HEK293T (cell line): Measurements from ENCODE around the gene APOL3.

ENCODE experiments used
- CTCF ChIA-PET: fragments of 350-600 bp; formaldehyde crosslinking; extraction: SDS; loops from one replicate; lab custom pipeline; 2021; ENCODE audit warnings: antibody characterized with exemption, inconsistent platforms; lab: Yijun Ruan, JAX
- POLR2A ChIA-PET: fragments of 350-600 bp; formaldehyde crosslinking; extraction: SDS; loops from one replicate; lab custom pipeline; 2020; ENCODE audit warnings: antibody characterized with exemption, inconsistent platforms; lab: Yijun Ruan, JAX
- DNase-seq: peaks from one replicate; pipeline ENCODE4 v3.0.0; 2012; ENCODE audit warnings: mixed read lengths; ENCODE audit errors: extremely low spot score
- ARNT ChIP-seq: fragments of 450-650 bp; IDR thresholded peaks from 2 replicates; pipeline ENCODE4 v1.6.1; 2017; ENCODE audit warnings: mild to moderate bottlenecking
- BHLHE40 ChIP-seq: fragments of 450-650 bp; IDR thresholded peaks from 2 replicates; pipeline ENCODE4 v1.6.1; 2016; ENCODE audit warnings: mild to moderate bottlenecking, moderate library complexity, borderline replicate concordance
- CTBP1 ChIP-seq: fragments of 450-650 bp; IDR thresholded peaks from 2 replicates; pipeline ENCODE4 v1.6.1; 2016; ENCODE audit warnings: borderline replicate concordance
- ELF4 ChIP-seq: fragments of 450-650 bp; IDR thresholded peaks from 2 replicates; pipeline ENCODE4 v1.6.1; 2017; ENCODE audit warnings: antibody characterized with exemption
- FOXA1 ChIP-seq: fragments of 450-650 bp; IDR thresholded peaks from 2 replicates; pipeline ENCODE4 v1.6.1; 2016; ENCODE audit warnings: mild to moderate bottlenecking
- FOXK2 ChIP-seq: fragments of 450-650 bp; IDR thresholded peaks from 2 replicates; pipeline ENCODE4 v1.6.1; 2016; ENCODE audit warnings: mild to moderate bottlenecking
- FOXM1 ChIP-seq: fragments of 450-650 bp; IDR thresholded peaks from 2 replicates; pipeline ENCODE4 v1.6.1; 2017; ENCODE audit warnings: mild to moderate bottlenecking, borderline replicate concordance
- HDGF ChIP-seq: fragments of 450-650 bp; IDR thresholded peaks from 2 replicates; pipeline ENCODE4 v1.6.1; 2017; ENCODE audit warnings: antibody characterized with exemption, borderline replicate concordance
- L3MBTL2 ChIP-seq: fragments of 450-650 bp; conservative IDR thresholded peaks from 2 replicates; pipeline ENCODE4 v1.6.1; 2016; ENCODE audit warnings: mild to moderate bottlenecking
- LEF1 ChIP-seq: fragments of 450-650 bp; IDR thresholded peaks from 2 replicates; pipeline ENCODE4 v1.6.1; 2017; ENCODE audit warnings: mild to moderate bottlenecking, borderline replicate concordance
- NFRKB ChIP-seq: fragments of 450-650 bp; IDR thresholded peaks from 2 replicates; pipeline ENCODE4 v1.6.1; 2016; ENCODE audit warnings: mild to moderate bottlenecking, moderate library complexity
- SP1 ChIP-seq: fragments of 450-650 bp; IDR thresholded peaks from 2 replicates; pipeline ENCODE4 v1.6.1; 2017
- SUZ12 ChIP-seq: fragments of 450-650 bp; IDR thresholded peaks from 2 replicates; pipeline ENCODE4 v1.6.1; 2016; ENCODE audit warnings: mild to moderate bottlenecking
- TARDBP ChIP-seq: fragments of 450-650 bp; IDR thresholded peaks from 2 replicates; pipeline ENCODE4 v1.6.1; 2016
- ZNF384 ChIP-seq: fragments of 450-650 bp; IDR thresholded peaks from 2 replicates; pipeline ENCODE4 v1.6.1; 2016
- TF ChIP-seq, protein P1 (sequence below): fragments of 450-650 bp; IDR thresholded peaks from 2 replicates; pipeline ENCODE4 v1.6.1; 2016

APOL3 gene

DNA sequence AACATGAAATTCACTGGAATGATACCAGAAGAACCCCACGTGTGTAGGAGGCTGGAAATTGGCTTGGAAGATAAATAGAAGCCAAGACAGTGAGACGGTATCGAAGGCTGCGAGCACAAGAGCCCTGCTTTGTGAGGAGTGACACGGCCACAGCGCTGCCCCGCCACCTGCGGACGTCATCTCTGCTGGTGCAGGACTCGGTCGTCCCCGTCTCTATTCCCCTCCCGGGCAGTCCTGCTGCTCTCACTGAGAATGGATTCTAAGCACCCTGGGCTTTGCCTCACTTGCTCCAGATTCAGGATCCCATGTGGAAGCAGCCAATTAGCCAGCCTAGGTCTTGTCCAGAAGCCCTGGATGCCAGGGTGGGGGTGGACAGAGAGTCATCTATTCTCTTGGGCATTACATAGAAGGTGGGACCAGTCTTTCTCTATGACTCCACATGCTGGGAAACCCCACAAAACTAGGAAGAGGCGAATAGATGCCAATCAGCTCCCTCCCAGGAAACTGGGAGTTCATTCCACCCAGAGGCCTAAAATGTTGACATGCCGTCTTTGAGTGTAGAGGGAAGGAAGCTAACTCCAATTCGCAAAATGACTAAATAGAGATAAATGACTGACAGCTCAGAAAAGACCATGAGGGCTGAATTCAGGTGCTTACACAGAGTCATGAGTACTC, 25.1 kb downstream of the APOL3 start:
- TF ChIP-seq FOXA1, result no peak
- TF ChIP-seq, protein P1, sequence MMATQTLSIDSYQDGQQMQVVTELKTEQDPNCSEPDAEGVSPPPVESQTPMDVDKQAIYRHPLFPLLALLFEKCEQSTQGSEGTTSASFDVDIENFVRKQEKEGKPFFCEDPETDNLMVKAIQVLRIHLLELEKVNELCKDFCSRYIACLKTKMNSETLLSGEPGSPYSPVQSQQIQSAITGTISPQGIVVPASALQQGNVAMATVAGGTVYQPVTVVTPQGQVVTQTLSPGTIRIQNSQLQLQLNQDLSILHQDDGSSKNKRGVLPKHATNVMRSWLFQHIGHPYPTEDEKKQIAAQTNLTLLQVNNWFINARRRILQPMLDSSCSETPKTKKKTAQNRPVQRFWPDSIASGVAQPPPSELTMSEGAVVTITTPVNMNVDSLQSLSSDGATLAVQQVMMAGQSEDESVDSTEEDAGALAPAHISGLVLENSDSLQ, result no peak
- no peak for TF ChIP-seq BHLHE40
- no peak for TF ChIP-seq L3MBTL2
- TF ChIP-seq ELF4, result no peak
- no peak for TF ChIP-seq HDGF
- TF ChIP-seq LEF1, result no peak
- TF ChIP-seq FOXM1, result no peak
- TF ChIP-seq FOXK2, result no peak
- no peak for TF ChIP-seq ZNF384
- TF ChIP-seq SP1, result no peak
- DNase-seq, result no peak
- ChIA-PET POLR2A (no interaction called here), CTCF (no interaction called here)

DNA sequence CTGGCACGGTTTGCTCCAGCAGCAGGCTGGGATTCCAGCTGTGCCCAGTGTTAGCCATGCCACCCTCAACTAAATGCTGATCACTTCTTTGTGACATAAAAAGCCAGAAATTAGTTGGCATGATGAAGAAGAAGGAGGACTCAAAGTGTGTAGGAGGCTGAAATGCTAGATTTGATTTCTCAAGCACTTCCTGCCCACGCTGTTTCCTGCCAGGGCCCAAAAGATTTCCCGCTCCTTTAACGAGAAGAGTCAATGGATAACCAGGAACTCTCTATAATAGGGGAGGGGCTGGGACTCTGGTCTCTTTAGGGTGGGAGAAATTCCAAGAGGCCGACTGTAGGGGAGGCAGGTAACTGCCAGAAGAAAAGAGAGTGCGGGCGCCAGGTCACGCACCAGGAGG, 26.4 kb downstream of the APOL3 start:
- ChIA-PET CTCF (no interaction called here), POLR2A (no interaction called here)
- no peak for DNase-seq
- no peak for TF ChIP-seq TARDBP
- no peak for TF ChIP-seq FOXM1
- TF ChIP-seq SP1, result no peak
- TF ChIP-seq CTBP1, result no peak
- TF ChIP-seq ZNF384, result no peak
- TF ChIP-seq HDGF, result no peak
- TF ChIP-seq ELF4, result no peak
- no peak for TF ChIP-seq ARNT
- TF ChIP-seq LEF1, result no peak
- TF ChIP-seq FOXK2, result no peak
- no peak for TF ChIP-seq NFRKB
- TF ChIP-seq, protein P1, result no peak
- no peak for TF ChIP-seq FOXA1
- no peak for TF ChIP-seq SUZ12

DNA sequence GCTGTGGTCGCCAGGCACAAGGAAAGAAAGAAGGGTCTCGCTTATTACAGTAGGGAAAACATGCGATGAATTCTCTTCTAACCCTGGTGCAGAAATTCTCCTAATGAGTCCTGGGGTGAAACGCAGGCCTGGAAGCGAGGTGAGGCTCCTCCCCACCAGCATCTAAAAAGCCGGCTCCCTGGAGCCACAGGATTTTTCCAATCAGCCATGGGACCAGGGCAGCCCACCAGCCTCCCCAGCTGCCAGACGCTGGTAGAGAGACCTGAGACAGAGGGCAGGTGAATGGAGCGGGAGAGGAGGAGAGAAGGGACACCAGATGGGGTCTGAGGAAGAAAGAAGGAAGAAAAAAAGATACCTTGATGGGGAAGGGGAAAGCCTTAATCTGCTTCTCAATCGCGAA, 28.6 kb downstream of the APOL3 start:
- no peak for DNase-seq
- TF ChIP-seq, protein P1, result no peak
- TF ChIP-seq SP1 (no peak), NFRKB (no peak), L3MBTL2 (no peak), LEF1 (no peak), ZNF384 (no peak), HDGF (no peak), ARNT (no peak), TARDBP (no peak), FOXM1 (no peak)
- ChIA-PET POLR2A (no interaction called here), CTCF (interaction anchor here (0.6 to 1.4 kb wide), 2 partner anchors 7 to 60 kb away, joined by 5 to 6 read pairs; no protein-coding TSS in a partner anchor)

DNA sequence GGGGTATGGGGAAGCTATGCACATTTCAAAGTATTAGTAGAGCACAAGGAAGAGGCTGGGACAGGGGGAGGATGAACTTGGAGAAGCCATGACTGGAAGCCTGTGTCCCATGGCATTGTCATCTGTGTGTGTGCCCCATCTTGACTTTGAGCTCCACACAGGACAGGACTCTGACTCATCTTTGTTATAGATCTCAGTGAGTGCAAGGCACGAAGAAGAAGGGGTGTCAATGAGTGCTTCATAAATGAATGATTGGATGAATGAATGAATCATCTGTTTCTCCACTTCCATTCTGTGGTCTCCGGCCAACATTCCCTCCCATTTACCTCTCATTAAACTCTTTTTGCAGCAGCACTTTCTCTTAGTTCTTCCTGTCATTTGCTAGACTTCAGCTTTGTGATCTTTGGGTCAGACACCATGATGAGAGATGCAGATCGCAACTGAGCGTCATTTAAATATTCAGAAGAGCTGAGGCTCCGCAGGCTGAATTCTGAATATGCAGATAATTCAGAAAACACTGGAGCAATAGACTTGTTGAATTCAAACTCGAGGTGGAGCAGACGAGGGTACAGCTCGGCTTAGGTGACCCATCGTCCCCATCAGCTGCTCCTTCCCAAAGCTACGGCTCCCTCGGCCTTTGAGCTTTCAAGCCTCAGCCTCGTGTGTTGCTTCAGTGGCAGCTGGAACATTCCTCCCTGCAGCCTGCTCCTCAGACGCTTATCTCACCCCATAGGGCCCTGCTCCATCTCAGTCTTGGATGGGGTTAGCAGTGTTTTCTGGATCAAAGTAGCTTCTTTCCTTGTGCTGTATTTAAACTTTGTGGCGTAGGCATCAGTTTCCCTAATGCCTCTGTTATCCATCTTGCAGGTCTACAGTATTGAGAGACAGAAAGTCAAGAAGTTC, 30.8 kb downstream of the APOL3 start:
- DNase-seq, result no peak
- CTCF ChIA-PET, result interaction anchor here (0.6 to 2.4 kb wide), 2 partner anchors 64 to 379 kb away, joined by 4 to 9 read pairs; no protein-coding TSS in a partner anchor
- no peak for TF ChIP-seq HDGF
- TF ChIP-seq ZNF384, result no peak
- TF ChIP-seq ARNT, result no peak
- no peak for TF ChIP-seq LEF1
- no peak for TF ChIP-seq BHLHE40
- no peak for TF ChIP-seq FOXA1
- no peak for TF ChIP-seq NFRKB
- no peak for TF ChIP-seq FOXM1
- TF ChIP-seq, protein P1, result no peak
- no peak for TF ChIP-seq CTBP1
- TF ChIP-seq FOXK2, result no peak
- POLR2A ChIA-PET, result no interaction called here

DNA sequence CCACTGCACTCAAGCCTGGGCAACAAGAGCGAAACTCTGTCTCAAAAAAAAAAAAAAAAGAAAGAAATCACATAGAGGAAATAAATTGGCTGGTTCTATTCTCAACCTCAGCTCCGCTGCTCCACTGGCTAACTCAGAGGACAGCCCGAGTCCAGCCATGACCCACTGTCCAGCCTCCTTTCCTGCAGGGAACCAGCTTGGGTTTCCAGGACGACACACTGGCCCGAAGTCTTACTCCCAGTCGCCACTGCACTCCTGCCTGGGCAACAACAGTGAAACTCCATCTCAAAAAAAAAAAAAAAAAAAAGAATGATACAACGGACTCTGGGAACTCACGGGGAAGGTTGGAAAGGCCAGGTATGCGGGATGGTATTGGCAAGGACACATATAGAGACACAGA, 31.5 kb downstream of the APOL3 start:
- TF ChIP-seq ELF4 (no peak), BHLHE40 (no peak), NFRKB (no peak), HDGF (no peak)
- TF ChIP-seq, protein P1, result no peak
- POLR2A ChIA-PET, result no interaction called here
- CTCF ChIA-PET, result interaction anchor here (0.6 to 2.4 kb wide), 2 partner anchors 63 to 378 kb away, joined by 4 to 9 read pairs; no protein-coding TSS in a partner anchor
- no peak for DNase-seq
